GM19238 (cell line): ENCODE data around the gene TBC1D22A.
"Not testable (repeated sequence)": the region's sequence is repeated elsewhere in the genome, so short reads cannot be mapped to it uniquely, and the experiment has no call there.

Experiments used
- DNase-seq: peaks from one replicate; pipeline ENCODE4 v3.0.0; 2011; ENCODE audit warnings: low spot score; ENCODE audit not compliant: insufficient read length

TBC1D22A gene

DNA sequence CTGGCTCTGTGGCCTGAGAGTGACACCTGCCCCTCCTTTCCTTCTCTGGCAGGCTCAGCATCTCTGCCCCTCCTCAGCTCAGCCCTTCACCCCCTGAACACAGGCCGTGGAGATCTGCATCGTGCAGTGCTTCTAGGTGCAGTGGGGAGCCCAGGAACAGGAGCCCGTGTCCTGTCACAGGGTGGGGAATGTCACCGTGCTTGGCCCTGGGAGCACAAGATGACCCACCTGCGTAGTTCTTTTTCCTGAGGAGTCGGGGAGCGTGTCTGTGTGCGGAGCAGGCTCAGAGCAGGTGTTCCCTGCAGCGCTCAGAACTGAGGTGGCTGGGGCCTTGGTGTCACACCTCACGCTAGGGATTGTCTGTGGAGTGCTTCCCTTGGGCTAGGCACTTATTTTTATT is 10.6 kb downstream of the TBC1D22A start:
- no peak for DNase-seq

- no peak for DNase-seq
Measured at GRCh38 chr22:46774253-46774979, 12.0 kb downstream of the TBC1D22A start.

DNA sequence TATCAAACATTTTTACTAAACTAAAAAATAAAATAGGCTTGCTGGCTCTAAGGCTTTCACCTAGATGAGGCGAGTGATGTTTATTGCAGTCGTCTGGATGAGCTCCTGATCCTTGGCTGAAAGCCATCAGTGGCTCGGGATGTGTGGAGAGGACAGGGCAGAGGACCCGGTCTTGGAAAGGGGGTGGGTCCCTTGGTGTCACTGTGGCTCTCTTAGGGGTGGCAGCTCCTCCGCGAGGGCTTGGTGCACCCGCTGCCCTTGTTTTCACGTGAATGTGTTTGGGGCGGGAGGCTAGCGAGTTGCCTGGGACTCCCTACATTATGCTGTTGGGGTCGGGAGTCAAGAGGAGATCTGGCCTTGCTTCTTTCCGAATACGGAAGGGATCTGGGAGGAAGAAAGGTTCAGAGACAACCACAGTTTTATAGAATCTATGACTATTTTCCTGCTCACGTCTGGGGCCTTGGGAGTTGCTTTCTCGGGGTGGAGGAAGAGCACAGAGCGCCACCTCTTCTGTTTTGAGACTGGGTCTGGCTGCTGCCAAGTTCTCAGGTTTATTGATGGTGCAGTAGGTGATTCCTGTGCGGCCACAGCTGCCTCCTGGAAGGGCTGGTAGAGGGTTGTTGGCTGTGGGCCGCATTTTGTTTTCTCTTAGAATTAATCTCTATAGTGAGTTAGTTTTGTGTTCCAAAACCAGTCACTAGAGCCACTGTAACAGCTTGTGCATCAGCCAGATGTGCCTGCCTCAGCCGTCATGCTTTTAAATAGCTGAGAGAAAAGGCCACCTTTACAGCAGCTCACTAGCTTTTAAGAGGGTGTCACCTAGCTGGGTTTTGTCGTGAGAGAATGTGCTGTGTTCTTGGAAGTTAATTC is 12.8 kb downstream of the TBC1D22A start:
- DNase-seq: no peak

DNA sequence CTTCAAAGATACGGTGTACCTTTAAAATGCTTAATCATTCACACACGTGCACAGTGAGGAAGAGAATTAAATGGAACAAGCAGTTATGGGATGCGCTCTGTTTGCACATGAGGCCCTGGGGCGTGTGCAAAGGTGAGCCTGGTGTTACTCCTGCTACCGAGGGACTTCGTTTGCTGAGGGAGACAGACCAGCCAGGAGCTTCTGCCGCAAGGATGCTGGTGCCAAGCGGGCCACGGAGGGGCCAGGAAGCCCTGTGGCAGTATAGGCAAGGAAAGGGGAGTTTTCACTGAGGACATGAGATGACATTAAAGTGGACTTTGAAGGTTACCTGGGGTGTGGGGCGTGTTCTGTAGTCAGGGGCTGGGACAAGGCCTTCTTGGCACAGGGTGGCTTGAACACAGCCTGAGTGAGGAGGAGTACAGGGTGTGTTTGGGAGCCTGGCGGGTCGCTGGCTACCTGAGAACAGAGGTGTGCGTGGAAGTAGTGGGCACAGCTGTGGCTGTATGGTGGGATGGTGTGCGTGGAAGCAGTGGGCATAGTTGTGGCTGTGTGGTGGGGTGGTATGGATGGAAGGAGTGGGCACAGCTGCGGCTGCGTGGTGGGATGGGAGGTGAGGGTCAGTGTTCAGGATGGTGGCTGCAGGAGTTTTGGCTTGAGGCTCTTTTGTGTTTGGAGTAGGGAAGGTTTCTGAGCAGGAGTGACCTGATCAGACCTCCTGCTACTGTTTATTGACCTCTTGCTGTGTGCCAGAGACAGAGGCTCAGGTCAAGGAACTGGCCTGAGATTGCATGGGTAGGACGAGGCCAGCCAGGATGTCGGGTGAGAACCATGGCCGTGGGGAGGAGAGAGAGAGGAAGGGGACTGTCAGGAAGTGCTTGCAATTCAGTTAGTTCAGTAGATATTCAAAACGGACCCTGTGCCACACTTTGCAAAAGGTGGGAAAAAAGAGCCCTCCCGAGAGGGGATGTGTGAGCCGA is 13.7 kb downstream of the TBC1D22A start:
- no peak for DNase-seq

- DNase-seq: no peak
Measured at GRCh38 chr22:46776876-46777608, 14.6 kb downstream of the TBC1D22A start.

DNA sequence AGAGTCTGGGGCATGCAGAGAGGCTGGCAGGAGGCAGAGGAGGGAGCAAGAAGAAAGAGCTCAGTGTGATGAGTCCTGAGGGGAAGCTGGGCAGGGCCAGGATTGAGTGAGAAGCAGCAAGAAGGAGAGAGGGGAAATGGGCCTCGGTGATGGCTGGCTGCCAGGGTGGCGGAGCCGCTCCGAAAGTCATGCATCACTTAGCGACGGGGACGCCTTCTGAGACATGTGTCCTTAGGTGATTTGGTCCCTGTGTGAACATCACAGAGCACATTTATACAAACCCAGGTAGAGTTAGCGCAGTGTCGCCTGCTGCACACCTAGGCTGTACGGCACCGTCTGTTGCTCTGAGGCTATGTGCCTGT is 15.1 kb downstream of the TBC1D22A start:
- DNase-seq: no peak

GRCh38 chr22:46779023-46779422 is 16.6 kb downstream of the TBC1D22A start:
- DNase-seq: no peak

DNA sequence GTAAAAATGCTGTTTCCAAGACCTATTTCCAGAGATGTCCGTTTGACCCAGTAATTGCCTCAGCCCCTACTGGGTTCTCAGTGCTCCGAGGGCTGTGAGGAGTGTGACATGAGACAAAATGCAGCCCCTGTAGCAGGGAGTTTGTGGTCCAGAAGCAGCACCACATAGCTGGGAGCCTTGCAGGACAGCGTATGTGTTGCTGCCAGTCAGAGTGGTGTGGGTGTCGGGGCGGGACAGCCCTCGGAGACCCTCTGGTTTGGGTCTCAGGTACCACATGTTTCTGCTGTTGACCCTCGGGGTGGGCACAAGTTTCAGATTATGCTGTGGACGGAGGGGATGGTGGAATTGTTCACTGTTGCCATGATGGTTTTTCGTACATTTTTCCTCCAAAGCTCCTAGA is 17.2 kb downstream of the TBC1D22A start:
- DNase-seq: no peak

GRCh38 chr22:46780453-46780852 is 18.0 kb downstream of the TBC1D22A start:
- DNase-seq: no peak

GRCh38 chr22:46781291-46781690 is 18.8 kb downstream of the TBC1D22A start:
- DNase-seq: no peak

DNA sequence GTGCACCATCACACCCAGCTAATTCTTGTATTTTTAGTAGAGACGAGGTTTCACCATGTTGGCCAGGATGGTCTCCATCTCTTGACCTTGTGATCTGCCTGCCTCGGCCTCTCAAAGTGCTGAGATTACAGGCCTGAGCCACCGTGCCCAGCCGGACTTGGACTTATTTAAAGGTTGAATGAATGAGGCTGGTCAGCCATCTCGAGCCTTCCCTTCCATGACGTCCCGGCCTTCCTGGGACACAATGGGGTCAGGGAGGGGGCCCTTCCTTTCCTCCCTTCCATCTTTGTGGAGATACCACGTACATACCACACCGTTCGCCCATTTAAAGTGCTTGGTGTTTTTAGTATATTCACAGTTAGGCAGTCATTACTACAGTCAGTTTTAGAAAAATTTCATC is 19.8 kb downstream of the TBC1D22A start:
- DNase-seq: not testable (repeated sequence)

GRCh38 chr22:46783721-46784120 is 21.3 kb downstream of the TBC1D22A start:
- no peak for DNase-seq

DNA sequence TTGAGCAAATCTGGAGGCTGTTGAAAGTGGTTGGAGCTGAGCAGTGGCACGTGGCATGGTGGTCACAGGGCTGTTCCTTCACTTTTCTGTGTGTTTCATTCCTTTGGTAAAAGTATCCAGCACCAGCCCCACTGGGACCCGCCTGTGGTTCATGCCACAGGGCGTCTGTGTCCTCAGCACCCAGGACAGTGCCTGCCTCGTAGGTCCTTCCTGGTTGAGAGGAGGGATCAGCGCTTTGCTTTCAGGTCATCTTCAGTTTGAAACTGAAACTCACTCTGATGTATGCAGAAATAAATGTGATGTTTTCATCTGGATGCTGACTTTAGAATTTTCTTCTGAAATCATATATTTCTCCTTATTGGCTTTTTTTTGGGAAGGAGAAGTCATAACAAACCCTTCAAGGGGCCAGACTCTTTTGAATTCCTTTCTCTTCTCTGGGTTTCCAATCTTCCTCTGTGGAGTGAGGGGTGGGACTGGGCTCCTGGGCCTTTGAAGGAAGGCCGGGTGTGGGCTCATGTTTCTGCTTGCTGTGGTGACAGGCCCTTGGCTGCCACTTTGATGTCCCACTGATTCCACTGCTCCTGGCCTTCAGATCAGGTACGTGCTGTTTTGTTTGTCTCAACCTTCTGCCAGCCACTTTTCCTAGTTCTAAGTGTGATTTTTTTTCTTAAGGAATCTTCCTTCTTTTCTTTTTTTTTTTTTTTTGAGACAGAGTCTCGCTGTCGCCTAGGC is 26.2 kb downstream of the TBC1D22A start:
- DNase-seq: peak; percentile 67

DNA sequence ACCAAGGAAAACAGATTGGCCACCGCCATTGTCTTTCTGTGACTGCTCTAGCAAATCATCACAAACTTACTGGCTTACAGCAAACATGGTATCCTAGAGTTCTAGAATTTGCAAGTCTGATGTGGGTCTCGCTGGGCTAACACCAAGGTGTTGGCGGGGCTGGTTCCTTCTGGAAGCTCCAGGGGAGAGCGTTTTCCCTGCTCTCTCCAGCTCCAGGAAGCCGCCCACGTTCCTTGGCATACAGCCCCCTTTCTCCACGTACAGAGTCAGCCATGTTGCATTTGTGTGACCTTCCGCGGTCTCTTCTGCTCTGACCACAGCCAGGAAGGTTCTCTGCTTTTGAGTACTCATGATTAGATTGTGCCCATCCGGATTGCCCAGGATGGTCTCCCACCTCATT is 27.5 kb downstream of the TBC1D22A start:
- no peak for DNase-seq

DNA sequence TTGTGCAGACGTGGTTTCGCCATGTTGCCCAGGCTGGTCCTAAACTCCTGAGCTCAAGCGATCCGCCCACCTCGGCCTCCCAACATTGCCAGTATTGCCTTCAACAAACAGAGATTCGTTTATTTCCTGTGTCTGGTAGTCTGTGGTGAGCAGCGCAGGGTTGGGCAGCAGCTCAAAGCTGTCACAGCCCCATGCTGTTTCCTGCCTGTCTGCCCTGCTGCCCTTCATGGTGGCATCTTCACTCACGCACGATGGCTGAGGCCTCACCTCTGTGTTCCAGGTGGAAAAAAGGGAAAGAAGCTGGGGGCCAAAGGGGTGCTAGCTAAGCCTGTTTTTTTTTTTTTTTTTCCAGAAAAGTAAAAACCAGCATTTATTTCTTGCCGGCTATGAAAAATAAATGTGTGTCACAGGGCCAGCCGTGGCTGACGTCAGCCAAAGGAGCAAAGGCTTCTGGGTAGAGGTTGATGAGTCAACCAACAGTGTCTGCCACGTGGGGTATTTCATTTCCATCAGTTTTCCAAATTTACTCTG is 28.8 kb downstream of the TBC1D22A start:
- peak; percentile 63 for DNase-seq

DNA sequence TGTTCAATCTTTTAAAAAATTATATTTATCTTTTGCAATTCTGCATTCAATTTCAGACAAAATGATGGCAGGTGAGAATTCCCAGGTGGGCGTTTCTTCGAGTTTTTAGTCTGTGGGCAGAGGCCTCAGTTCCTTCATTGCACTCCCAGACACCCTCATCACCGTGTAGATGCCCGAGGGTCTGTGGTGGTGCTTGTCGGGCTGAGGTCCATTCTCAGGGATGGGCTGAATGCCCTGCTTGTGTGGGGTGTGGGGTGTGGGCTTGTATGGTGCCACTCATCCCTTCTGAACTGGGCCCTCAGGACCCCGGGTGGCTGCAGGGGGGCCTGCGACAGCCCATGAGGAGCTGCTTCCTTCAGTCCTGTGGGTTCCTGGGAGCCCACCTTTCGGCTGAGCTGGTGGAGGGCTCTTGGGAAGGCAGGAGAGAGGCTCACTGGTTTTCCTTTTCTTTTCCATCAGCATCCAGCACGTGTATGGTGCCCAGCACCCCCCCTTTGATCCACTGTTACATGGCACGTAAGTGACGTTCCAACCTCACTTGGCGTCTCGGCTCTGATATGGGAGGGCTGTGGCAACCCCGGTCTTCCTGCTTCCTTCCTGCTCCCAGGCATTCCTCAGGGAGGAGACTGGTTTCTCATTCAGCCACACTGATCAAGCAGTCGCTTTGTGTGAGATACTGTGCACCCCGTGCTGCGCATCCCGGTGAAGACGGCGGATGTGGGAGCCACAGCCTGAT is 29.8 kb downstream of the TBC1D22A start:
- DNase-seq: no peak

GRCh38 chr22:46792841-46793261 is 30.4 kb downstream of the TBC1D22A start:
- no peak for DNase-seq

DNA sequence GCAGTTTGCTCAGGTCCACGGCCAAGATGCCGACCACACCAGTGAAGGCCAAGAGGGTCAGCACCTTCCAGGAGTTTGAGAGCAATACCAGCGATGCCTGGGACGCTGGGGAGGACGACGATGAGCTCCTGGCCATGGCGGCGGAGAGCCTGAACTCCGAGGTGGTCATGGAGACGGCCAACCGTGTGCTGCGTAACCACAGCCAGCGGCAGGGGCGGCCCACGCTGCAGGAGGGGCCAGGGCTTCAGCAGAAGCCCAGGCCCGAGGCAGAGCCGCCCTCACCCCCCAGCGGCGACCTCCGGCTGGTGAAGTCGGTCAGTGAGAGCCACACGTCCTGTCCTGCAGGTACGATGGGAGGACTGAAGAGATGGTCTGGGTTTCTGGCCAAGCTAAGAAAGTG is 31.0 kb downstream of the TBC1D22A start:
- no peak for DNase-seq

DNA sequence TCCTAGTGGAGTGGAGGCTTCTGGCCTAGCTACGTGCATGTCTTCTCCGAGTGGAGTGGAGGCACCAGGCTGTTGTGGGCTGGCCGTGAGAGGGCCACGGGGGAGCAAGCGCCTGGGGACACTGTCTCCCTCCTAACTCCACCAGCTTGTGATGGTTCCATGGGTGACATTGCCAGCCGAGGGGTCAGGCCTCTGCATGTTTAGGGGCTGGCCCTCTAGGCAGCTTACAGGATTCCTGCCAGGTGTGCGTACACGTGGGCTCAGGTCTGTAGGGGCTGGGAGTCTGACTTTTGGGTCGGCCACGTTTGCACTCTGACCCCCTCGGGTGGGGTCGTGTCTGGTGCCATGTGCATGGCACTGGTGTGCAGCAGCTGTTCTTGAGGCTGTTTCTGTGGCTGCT is 31.6 kb downstream of the TBC1D22A start:
- DNase-seq: no peak
